BLaER1 (cell line): Measurements from ENCODE around the gene CCSER1.

Experiments
- H3K27ac ChIP-seq: shearing (Covaris generic); formaldehyde crosslinking; 2 replicates; pipeline ENCODE4 v1.8.1; 2022
- H3K27me3 ChIP-seq: shearing (Covaris generic); formaldehyde crosslinking; 2 replicates; pipeline ENCODE4 v1.8.1; 2022
- H3K36me3 ChIP-seq: shearing (Covaris generic); formaldehyde crosslinking; 2 replicates; pipeline ENCODE4 v1.8.1; 2022
- H3K4me1 ChIP-seq: shearing (Covaris generic); formaldehyde crosslinking; 2 replicates; pipeline ENCODE4 v1.8.1; 2022
- H3K4me2 ChIP-seq: shearing (Covaris generic); formaldehyde crosslinking; 2 replicates; pipeline ENCODE4 v1.8.1; 2022
- H3K4me3 ChIP-seq: shearing (Covaris generic); formaldehyde crosslinking; 2 replicates; pipeline ENCODE4 v1.8.1; 2022
- H3K9ac ChIP-seq: shearing (Covaris generic); formaldehyde crosslinking; 2 replicates; pipeline ENCODE4 v1.8.1; 2022
- H3K9me3 ChIP-seq: shearing (Covaris generic); formaldehyde crosslinking; 2 replicates; pipeline ENCODE4 v1.8.1; 2022
- H4K20me1 ChIP-seq: shearing (Covaris generic); formaldehyde crosslinking; 2 replicates; pipeline ENCODE4 v1.8.1; 2022
- Cebpa-rat ChIP-seq: shearing (Covaris generic); IDR thresholded peaks from 2 replicates; pipeline ENCODE4 v1.8.1; 2022

Gene CCSER1

DNA sequence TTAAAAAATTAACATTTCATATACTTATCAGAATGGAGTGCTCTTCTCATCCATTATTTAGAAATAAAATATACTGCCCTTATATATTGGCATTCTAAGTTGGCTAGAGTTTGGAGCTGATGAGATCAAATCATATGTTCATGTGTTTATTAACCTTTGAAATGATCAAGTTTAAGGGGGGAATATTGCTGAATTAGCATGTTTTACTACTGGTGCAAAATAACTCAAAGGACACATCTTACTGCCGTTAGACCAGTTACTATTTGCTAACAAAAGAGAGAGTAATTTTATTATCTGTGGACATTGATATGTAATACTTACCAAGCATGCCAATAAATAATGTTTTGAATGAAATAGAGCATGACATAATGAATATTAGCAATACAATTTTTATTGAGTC, 901.0 kb downstream of the CCSER1 start:
- Histone ChIP-seq H3K4me1 (no peaks in the 10 kb centered on the region), H3K4me2 (no peak overlapping the region), H3K9ac (no peak overlapping the region), H3K27ac (no peak overlapping the region), H3K27me3 (no peaks in the 10 kb centered on the region), H4K20me1 (no peaks in the 10 kb centered on the region), H3K4me3 (no peak overlapping the region), H3K36me3 (no peaks in the 10 kb centered on the region), H3K9me3 (no peaks in the 10 kb centered on the region)
- TF ChIP-seq Cebpa-rat, result no peak

DNA sequence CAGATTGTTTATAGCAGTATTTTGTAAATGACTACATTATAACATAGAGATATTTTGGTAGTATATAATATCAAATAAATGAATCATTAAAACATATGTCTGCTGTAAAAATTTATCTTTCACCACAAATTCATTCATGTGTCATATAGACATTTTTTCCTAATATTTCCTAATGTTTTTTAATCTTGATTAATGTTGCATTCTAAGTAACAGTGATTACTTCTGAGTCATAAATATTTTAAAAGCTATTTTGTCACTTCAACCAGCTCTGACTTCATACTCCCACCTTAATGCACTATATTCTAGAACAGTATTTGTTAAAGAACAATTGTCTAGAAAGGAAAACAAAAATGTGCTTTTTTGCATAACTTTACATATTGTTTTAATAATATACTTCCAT, 904.6 kb downstream of the CCSER1 start:
- Histone ChIP-seq H3K27me3 (no peaks in the 10 kb centered on the region), H4K20me1 (no peaks in the 10 kb centered on the region), H3K4me3 (no peak overlapping the region), H3K4me1 (no peaks in the 10 kb centered on the region), H3K9me3 (no peaks in the 10 kb centered on the region), H3K9ac (no peak overlapping the region), H3K27ac (no peak overlapping the region), H3K4me2 (no peak overlapping the region), H3K36me3 (no peaks in the 10 kb centered on the region)
- no peak for TF ChIP-seq Cebpa-rat

DNA sequence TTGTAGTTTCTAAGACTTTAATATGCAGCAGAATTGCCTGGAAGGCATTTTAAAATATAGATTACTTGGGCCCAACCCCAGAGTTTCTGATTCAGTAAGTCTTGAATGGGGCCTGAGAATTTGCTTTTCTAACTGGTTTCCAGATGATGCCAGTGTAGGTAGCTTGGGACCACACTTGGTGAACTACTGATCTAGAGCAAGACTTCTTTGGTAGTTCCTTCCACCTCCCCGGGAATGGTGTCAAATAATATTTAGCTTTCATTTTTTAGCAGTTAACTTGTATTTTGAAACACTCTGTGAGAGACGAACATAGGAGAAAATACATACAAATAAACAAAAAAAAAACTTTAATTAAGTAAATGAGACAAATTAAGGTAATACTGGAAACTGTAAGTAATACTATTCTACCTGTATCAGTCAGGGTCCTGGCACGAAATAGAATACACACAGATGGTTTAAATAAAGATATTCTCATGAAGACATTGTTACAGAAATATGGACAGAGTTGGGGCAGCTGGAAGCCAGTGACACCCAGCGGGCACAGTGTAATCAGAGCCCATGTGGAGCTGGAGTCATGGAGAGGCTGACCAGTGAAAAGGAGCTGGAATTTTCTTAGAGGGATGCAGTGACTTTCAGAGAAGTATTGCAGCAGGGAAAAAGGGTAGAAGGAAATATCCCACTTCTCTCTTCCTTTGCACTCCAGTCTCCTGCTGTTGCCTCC, 905.7 kb downstream of the CCSER1 start:
- H3K9ac ChIP-seq, result no peak overlapping the region
- no peak for TF ChIP-seq Cebpa-rat
- no peak overlapping the region for H3K27ac ChIP-seq
- H3K36me3 ChIP-seq, result no peaks in the 10 kb centered on the region
- H4K20me1 ChIP-seq, result no peaks in the 10 kb centered on the region
- H3K4me2 ChIP-seq, result no peak overlapping the region
- no peaks in the 10 kb centered on the region for H3K4me1 ChIP-seq
- H3K4me3 ChIP-seq, result no peak overlapping the region
- H3K9me3 ChIP-seq, result no peaks in the 10 kb centered on the region
- H3K27me3 ChIP-seq, result no peaks in the 10 kb centered on the region

DNA sequence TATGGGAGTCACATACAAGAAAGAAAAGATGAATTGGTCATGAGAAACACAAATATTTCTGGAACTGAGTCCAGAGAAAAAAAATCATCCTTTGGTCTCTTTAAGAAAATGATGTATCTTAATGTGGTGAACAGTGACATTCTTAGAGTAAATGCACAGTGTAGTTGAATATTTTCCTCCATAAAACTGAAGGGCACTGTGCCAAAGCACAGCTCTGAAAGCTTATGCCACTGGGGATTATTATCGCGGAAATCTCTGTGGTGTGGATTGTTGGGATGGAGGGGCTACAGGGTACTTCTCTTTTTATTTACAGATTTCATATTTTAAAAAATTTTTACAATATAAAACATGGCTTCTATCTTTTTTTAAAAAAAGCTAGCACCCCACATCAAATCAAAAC, 908.1 kb downstream of the CCSER1 start:
- Histone ChIP-seq H4K20me1 (no peaks in the 10 kb centered on the region), H3K36me3 (no peaks in the 10 kb centered on the region), H3K9me3 (no peaks in the 10 kb centered on the region), H3K4me3 (no peak overlapping the region), H3K4me1 (no peaks in the 10 kb centered on the region), H3K9ac (no peak overlapping the region), H3K4me2 (no peak overlapping the region), H3K27me3 (no peaks in the 10 kb centered on the region), H3K27ac (no peak overlapping the region)
- no peak for TF ChIP-seq Cebpa-rat

DNA sequence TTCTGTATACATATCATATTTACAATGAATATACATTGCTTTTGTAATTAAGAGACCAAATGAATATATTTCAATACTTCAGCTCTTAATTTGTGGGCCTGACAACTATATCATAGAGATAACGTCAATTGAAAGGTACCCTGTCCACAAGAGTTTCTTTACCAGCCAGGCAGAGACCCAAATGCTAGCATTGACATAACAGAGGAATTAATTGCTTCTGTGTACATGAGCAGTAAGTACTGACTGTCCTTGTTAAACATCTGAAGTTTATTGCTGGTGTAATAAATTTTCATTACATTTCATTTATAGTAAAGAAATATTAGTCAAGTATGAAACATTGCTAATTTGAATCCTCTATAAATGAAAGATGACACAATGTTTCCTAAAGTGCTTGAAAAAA, 910.8 kb downstream of the CCSER1 start:
- Histone ChIP-seq H3K4me3 (no peak overlapping the region), H3K36me3 (no peaks in the 10 kb centered on the region), H3K4me1 (no peaks in the 10 kb centered on the region), H3K27ac (no peak overlapping the region), H3K9ac (no peak overlapping the region), H3K9me3 (no peaks in the 10 kb centered on the region), H4K20me1 (no peaks in the 10 kb centered on the region), H3K27me3 (no peaks in the 10 kb centered on the region), H3K4me2 (no peak overlapping the region)
- no peak for TF ChIP-seq Cebpa-rat

DNA sequence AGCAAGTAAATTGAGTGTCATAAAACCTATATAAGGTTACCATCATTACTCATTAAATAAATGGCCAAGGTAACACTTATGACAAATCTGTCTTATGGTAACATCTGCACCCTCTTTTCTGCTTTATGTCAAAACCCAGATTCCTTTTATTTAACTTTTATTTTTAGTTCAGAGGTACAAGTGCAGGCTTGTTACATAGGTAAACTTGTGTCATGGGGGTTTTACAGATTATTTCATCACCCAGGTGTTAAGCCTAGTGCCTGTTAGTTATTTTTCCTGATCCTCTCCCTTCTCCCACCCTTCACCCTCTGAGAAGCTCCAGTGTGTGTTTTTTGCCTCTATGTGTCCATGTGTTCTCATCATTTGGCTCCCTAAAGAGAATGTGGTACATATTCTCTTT, 930.7 kb downstream of the CCSER1 start:
- no peaks in the 10 kb centered on the region for H3K4me1 ChIP-seq
- no peaks in the 10 kb centered on the region for H3K9me3 ChIP-seq
- no peaks in the 10 kb centered on the region for H3K36me3 ChIP-seq
- no peaks in the 10 kb centered on the region for H3K27me3 ChIP-seq
- no peak for TF ChIP-seq Cebpa-rat
- H4K20me1 ChIP-seq, result no peaks in the 10 kb centered on the region
- no peak overlapping the region for H3K4me3 ChIP-seq
- H3K27ac ChIP-seq, result no peak overlapping the region
- H3K9ac ChIP-seq, result no peak overlapping the region
- no peak overlapping the region for H3K4me2 ChIP-seq

DNA sequence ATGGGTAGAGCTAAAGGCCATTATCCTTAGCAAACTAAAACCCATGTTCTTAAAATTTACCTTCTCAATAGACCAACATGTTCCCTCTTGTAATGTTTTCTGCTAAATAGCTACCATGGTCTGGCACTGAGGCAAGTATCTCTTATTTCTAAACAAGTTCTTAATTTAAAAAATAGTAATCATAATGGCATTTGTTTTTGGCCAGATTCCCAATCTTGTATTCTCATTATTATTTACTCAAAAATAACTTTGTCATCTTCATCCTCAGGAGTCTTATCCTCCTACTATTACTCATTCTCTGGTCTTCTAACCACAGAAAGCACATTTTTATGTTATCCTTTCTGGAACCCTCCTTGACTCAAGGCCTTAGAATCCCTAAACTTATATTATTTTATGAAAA, 931.2 kb downstream of the CCSER1 start:
- Histone ChIP-seq H3K36me3 (no peaks in the 10 kb centered on the region), H3K4me1 (no peaks in the 10 kb centered on the region), H3K27me3 (no peaks in the 10 kb centered on the region), H4K20me1 (no peaks in the 10 kb centered on the region), H3K4me2 (no peak overlapping the region), H3K4me3 (no peak overlapping the region), H3K9ac (no peak overlapping the region), H3K9me3 (no peaks in the 10 kb centered on the region), H3K27ac (no peak overlapping the region)
- no peak for TF ChIP-seq Cebpa-rat

DNA sequence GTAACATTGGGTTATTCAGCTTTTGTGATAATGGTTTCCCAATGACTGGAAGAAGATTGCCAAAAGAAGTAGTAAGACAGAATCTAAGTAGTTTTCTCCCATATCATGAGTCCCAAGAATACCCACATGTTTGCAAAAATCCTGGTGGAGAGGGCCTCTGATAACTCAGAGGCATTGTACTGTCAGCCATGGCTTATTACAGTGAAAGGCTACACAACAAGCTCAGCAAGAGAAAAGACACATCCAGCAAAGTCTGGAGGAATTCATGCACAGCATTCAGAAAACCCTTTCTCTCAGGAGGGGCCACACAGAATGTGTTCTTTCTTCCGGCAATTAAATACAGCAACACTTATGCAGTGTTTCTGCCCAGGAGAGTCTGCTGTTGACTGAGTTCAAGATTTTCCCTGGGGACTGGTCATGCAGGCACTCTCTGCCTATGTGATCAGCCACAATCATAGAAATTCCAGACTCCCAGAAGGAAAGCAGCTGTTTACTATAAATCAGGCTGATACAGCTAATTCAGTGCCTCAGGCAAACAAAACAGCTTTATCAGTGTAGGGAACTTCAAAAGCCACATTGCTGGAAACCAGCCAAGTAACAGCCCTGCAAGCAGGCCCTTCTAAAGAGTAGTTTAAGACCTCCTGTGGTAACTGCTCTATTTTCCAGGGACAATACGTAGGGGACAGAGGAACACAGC, 937.1 kb downstream of the CCSER1 start:
- peaks cover 5% of the 10 kb centered on the region; the same call in 1 of the 2 replicates for H3K4me1 ChIP-seq
- H3K4me2 ChIP-seq, result no peak overlapping the region
- no peaks in the 10 kb centered on the region for H3K9me3 ChIP-seq
- no peak overlapping the region for H3K27ac ChIP-seq
- no peak overlapping the region for H3K4me3 ChIP-seq
- no peak for TF ChIP-seq Cebpa-rat
- H3K27me3 ChIP-seq, result no peaks in the 10 kb centered on the region
- H3K36me3 ChIP-seq, result no peaks in the 10 kb centered on the region
- H4K20me1 ChIP-seq, result no peaks in the 10 kb centered on the region
- no peak overlapping the region for H3K9ac ChIP-seq

DNA sequence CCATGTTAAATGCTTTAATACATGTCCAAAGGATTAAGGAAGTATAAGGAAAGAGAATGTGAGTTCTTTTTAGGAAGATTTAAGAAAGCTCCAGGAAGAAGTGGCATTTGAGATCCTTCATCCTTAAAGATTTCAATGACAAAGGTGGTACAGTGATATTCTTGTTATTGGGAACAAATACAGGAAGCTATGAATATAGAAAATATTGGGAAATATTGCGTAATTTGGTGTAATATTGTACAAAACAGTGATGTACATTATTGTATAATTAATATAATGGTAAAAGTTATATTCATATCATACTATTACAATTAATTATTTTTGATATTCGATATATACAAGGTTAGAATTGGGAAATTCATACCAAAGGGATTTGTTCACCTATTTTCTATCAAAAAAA, 937.9 kb downstream of the CCSER1 start:
- Histone ChIP-seq H3K9me3 (no peaks in the 10 kb centered on the region), H3K4me3 (no peak overlapping the region), H3K27me3 (no peaks in the 10 kb centered on the region), H3K4me2 (no peak overlapping the region), H3K9ac (no peak overlapping the region), H3K27ac (no peak overlapping the region), H3K36me3 (no peaks in the 10 kb centered on the region), H3K4me1 (peaks cover 5% of the 10 kb centered on the region; the same call in 1 of the 2 replicates), H4K20me1 (no peaks in the 10 kb centered on the region)
- TF ChIP-seq Cebpa-rat, result no peak

DNA sequence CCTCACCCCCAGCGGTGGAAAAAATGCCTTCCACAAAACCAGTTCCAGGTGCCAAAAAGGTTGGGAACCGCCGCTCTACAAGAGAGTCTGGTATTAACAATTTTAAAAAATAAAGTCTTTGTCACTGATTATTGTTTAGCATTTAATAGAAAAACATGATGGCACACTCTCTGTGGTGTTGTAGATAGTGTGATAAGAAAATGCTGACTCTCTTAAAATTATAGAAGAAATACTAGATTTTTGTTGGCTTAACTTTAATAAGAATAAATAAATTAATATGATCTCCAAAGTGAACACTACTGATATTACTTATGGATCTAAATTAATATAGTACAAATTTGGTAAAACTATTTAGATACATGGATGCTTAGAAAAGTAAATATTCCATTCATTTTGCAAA, 943.5 kb downstream of the CCSER1 start:
- no peak overlapping the region for H3K4me3 ChIP-seq
- no peak overlapping the region for H3K4me2 ChIP-seq
- no peak overlapping the region for H3K9ac ChIP-seq
- no peaks in the 10 kb centered on the region for H3K27me3 ChIP-seq
- no peaks in the 10 kb centered on the region for H3K4me1 ChIP-seq
- no peak for TF ChIP-seq Cebpa-rat
- no peak overlapping the region for H3K27ac ChIP-seq
- no peaks in the 10 kb centered on the region for H3K36me3 ChIP-seq
- H3K9me3 ChIP-seq, result no peaks in the 10 kb centered on the region
- no peaks in the 10 kb centered on the region for H4K20me1 ChIP-seq
